Upper lobe of right lung (tissue), 1 donor: ENCODE results near the gene GUCY1A2. TPM values are rescaled to one million over a fixed set of nuclear protein-coding genes. Genes with fewer than 3 reads are reported as not detected.
"Not testable (repeated sequence)": the region's sequence is repeated elsewhere in the genome, so short reads cannot be mapped to it uniquely, and the experiment has no call there.

ENCODE experiments used
- ATAC-seq: fragments of 200-7000 bp; cut with Tn5 transposase; one replicate; pipeline ENCODE4 v1.9.1; 2020; ENCODE audit warnings: mild to moderate bottlenecking, moderate library complexity
- DNase-seq: peaks from one replicate; pipeline ENCODE4 v3.0.0-alpha.2; 2020
- H3K27ac ChIP-seq: fragments of 200-600 bp; one replicate; pipeline ENCODE4 v1.8.0; 2022
- H3K27me3 ChIP-seq: fragments of 200-600 bp; one replicate; pipeline ENCODE4 v1.8.0; 2022; ENCODE audit warnings: mild to moderate bottlenecking
- H3K36me3 ChIP-seq: fragments of 200-600 bp; one replicate; pipeline ENCODE4 v1.8.0; 2022
- H3K4me1 ChIP-seq: fragments of 200-600 bp; one replicate; pipeline ENCODE4 v1.8.0; 2022
- H3K4me3 ChIP-seq: fragments of 200-600 bp; one replicate; pipeline ENCODE4 v1.8.0; 2022; ENCODE audit warnings: mild to moderate bottlenecking
- H3K9me3 ChIP-seq: fragments of 200-600 bp; one replicate; pipeline ENCODE4 v1.8.0; 2022
- CTCF ChIP-seq: fragments of 200-600 bp; IDR thresholded peaks from one replicate; pipeline ENCODE4 v1.8.0; 2022; ENCODE audit warnings: antibody characterized with exemption
- intact Hi-C: fragments of 100-400 bp; cut with DNase I; formaldehyde crosslinking; loops from one replicate; pipeline ENCODE4 v1.11.0; 2022
- long read RNA-seq: library from polyadenylated mRNA; unstranded; transcript quantifications from one replicate; pipeline ENCODE4 v2.0.0, GENCODE V29; 2021
- total RNA-seq: library from RNA; stranded (reverse); fragmentation: NEBNext Ultra II Directional; extraction: Animal tissue kit (Norgen Biotek cat#: 25700); gene quantifications from one replicate; pipeline ENCODE4 v1.2.1, GENCODE V29; 2021
- donor health status: DM: no; HTN: yes; CAD: no; lungs with severe emphysema.

Gene GUCY1A2
- total RNA-seq: 31.1 TPM
- long read RNA-seq, full-length matches to known transcripts: 11 of 17 reads
- long read RNA-seq, partial matches to known transcripts: 3 of 17 reads
- long read RNA-seq, other reads (novel, unspliced or antisense): 3 of 17 reads

- H3K27ac ChIP-seq: no peak within 1 kb of the TSS
- H3K4me3 ChIP-seq: peak within 1 kb of the TSS; percentile 43
- H3K4me1 ChIP-seq: no peaks in the 10 kb centered on the region
- H3K9me3 ChIP-seq: no peaks in the 10 kb centered on the region
- intact Hi-C loops: no loop called here
- H3K27me3 ChIP-seq: peaks cover 32% of the 10 kb centered on the region
- H3K36me3 ChIP-seq: no peaks in the 10 kb centered on the region
- no peak for TF ChIP-seq CTCF
- ATAC-seq (peak; percentile 36), DNase-seq (no peak)
Observed at GRCh38 chr11:107018219-107018901, at the start of gene GUCY1A2. TSS of gene GUCY1A2 (minus strand) at chr11:107018476. CDS start at chr11:107018055, 421 bp downstream.

GRCh38 chr11:107054391-107054790, 36.1 kb upstream of the GUCY1A2 start:
- no peaks in the 10 kb centered on the region for H3K27me3 ChIP-seq
- H3K4me1 ChIP-seq: no peaks in the 10 kb centered on the region
- intact Hi-C loops: no loop called here
- TF ChIP-seq CTCF: no peak
- H3K27ac ChIP-seq: no peak overlapping the region
- H3K4me3 ChIP-seq: no peak overlapping the region
- ATAC-seq: no peak
- H3K9me3 ChIP-seq: no peaks in the 10 kb centered on the region
- no peak for DNase-seq
- no peaks in the 10 kb centered on the region for H3K36me3 ChIP-seq

GRCh38 chr11:107051332-107051731, 33.1 kb upstream of the GUCY1A2 start:
- H3K27ac ChIP-seq, intact Hi-C loops, H3K36me3 ChIP-seq, ATAC-seq, DNase-seq, H3K9me3 ChIP-seq, H3K4me1 ChIP-seq, H3K4me3 ChIP-seq, H3K27me3 ChIP-seq: not testable (repeated sequence)

- H3K4me1 ChIP-seq, H3K9me3 ChIP-seq, H3K36me3 ChIP-seq, H3K4me3 ChIP-seq, ATAC-seq, H3K27ac ChIP-seq, DNase-seq, H3K27me3 ChIP-seq, intact Hi-C loops: not testable (repeated sequence)
Observed at GRCh38 chr11:107050899-107051298, 32.6 kb upstream of the GUCY1A2 start.

GRCh38 chr11:107050121-107050520, 31.8 kb upstream of the GUCY1A2 start:
- H3K27ac ChIP-seq: no peak overlapping the region
- no peak for ATAC-seq
- H3K9me3 ChIP-seq: no peaks in the 10 kb centered on the region
- H3K4me1 ChIP-seq: no peaks in the 10 kb centered on the region
- H3K27me3 ChIP-seq: no peaks in the 10 kb centered on the region
- H3K4me3 ChIP-seq: no peak overlapping the region
- DNase-seq: no peak
- TF ChIP-seq CTCF: no peak
- no peaks in the 10 kb centered on the region for H3K36me3 ChIP-seq
- intact Hi-C loops: no loop called here

GRCh38 chr11:107044503-107044902, 26.2 kb upstream of the GUCY1A2 start:
- no peaks in the 10 kb centered on the region for H3K27me3 ChIP-seq
- H3K9me3 ChIP-seq: no peaks in the 10 kb centered on the region
- no peaks in the 10 kb centered on the region for H3K4me1 ChIP-seq
- no peak overlapping the region for H3K4me3 ChIP-seq
- DNase-seq (no peak), ATAC-seq (no peak)
- TF ChIP-seq CTCF: no peak
- no peak overlapping the region for H3K27ac ChIP-seq
- intact Hi-C loops: no loop called here
- H3K36me3 ChIP-seq: no peaks in the 10 kb centered on the region
